Measurements from ENCODE around the gene PHLDA3. TPM values are rescaled to one million over a fixed set of nuclear protein-coding genes. Genes with fewer than 3 reads are reported as not detected.
A peak's percentile ranks its signal among the peaks of the same experiment; 100 is the strongest.

PHLDA3 gene
- total and polyA plus RNA-seq, 2 of the 4 experiments (the other 2 are of a cell fraction) = 41.6 to 102 TPM

DNA sequence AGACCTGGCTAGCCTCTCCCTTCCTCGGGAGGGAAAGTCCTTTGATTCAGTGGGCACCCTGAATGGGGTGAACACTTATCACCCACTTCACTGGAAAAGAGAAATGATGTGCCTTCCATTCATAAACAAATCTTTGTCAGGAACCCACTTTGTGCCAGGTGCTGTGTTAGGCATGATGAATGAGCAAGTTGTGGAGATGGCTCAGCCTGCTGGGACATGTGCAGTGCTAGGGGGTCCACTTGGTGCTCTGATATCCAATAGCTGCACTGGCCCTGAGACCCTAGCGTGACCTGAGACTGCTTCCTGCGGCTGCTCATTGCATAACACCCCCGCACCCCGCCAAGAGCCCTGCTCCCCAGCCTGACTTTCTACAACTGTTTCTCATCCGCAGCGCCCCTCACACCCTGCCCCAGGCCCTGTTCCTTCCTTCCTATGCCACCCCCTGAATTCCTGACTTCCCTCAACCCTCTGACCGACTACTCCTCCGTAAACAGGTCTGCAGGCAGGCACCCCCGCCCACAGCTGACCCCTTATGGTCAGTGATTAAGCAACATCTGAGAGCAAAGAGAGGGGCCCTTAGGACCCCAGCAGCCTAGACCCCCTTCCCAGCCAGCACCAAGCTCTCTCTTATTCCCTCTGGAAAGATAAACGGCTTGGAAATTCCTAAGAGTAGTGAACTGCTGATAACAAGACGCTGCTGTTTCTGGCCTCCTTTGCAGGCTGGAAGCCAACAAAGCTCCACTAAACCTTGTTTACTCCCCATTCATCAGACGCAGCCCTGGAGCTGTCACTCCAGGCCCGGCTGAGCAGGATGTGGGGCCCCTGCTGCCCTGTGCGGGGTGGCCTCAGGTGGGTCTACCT lies 25.0 kb upstream of the PHLDA3 start:
- H3K79me1 ChIP-seq (ENCODE audit: low read depth in 1 of 2, low read length in 2 of 2) = peaks cover 36 to 95% of the 10 kb centered on the region in 2 experiments
- peak overlapping the region; percentile 39 for H4K5ac ChIP-seq (ENCODE audit: low read depth, low read length)
- peaks cover 59% of the 10 kb centered on the region for H3K9me1 ChIP-seq (ENCODE audit: insufficient read depth, low read length)
- peaks cover 96% of the 10 kb centered on the region for H4K20me1 ChIP-seq (ENCODE audit: insufficient read depth, low read length)
- peak overlapping the region; percentile 54 for H2BK120ac ChIP-seq (ENCODE audit: low read depth, low read length)
- H3K18ac ChIP-seq (ENCODE audit: low read depth, low read length) = peak overlapping the region; percentile 63
- TF ChIP-seq CEBPB (IDR thresholded peaks at IDR 0.05; ENCODE audit: low read depth, low read length) (peak; percentile 72), NFE2L2 (IDR thresholded peaks at IDR 0.05; ENCODE audit: low read depth, low read length) (no peak), MAZ (IDR thresholded peaks at IDR 0.05; ENCODE audit: borderline replicate concordance, low read depth, low read length) (peak; percentile 16; the same call in 1 of the 2 replicates)
- TF ChIP-seq, protein P1, sequence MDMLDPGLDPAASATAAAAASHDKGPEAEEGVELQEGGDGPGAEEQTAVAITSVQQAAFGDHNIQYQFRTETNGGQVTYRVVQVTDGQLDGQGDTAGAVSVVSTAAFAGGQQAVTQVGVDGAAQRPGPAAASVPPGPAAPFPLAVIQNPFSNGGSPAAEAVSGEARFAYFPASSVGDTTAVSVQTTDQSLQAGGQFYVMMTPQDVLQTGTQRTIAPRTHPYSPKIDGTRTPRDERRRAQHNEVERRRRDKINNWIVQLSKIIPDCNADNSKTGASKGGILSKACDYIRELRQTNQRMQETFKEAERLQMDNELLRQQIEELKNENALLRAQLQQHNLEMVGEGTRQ (IDR thresholded peaks at IDR 0.05; ENCODE audit: low read depth, low read length) = no peak
- peak overlapping the region; percentile 28; the same call in 1 of the 2 replicates for H2BK20ac ChIP-seq (ENCODE audit: low read depth, low read length)
- H2BK15ac ChIP-seq (ENCODE audit: low read depth, low read length) = no peak overlapping the region; the same call in 2 of the 3 replicates
- no peaks in the 10 kb centered on the region for H3K27me3 ChIP-seq (ENCODE audit: control insufficient read depth, insufficient read depth, low read length)
- H3K56ac ChIP-seq (ENCODE audit: extremely low read depth, insufficient read depth, low read length) = no peak overlapping the region
- H3K4me1 ChIP-seq (ENCODE audit: control insufficient read depth, insufficient read depth, low read length) = peaks cover 67% of the 10 kb centered on the region
- H2BK5ac ChIP-seq (ENCODE audit: low read depth, low read length, poor library complexity, severe bottlenecking) = peak overlapping the region; percentile 37
- WGBS, 2 experiments (ENCODE audit: extremely low coverage in 2 of 2, insufficient read length in 1 of 2) = 15% methylated on average over 6 of the region's 15 CpGs; no CpG with 5 or more reads in 1 of the 2 experiments
- H3K27ac ChIP-seq (ENCODE audit: insufficient read depth, low read length) = peak overlapping the region; percentile 75
- peak; percentile 12 for ATAC-seq (ENCODE audit: low read depth)
- dilution Hi-C loops (cut with HindIII; ENCODE audit: low sequenced_read_pairs, unreplicated experiment) = no loop called here
- peak overlapping the region; percentile 52 for H2AFZ ChIP-seq (replicated peaks; ENCODE audit: low read length, poor library complexity)
- peaks cover 64% of the 10 kb centered on the region for H3K36me3 ChIP-seq (ENCODE audit: control insufficient read depth, insufficient read depth, low read length)
- DNase-seq = peak; percentile 79
- no peak overlapping the region for H3K4me3 ChIP-seq (ENCODE audit: insufficient read depth, low read depth, low read length)
- no peaks in the 10 kb centered on the region for H3K9me3 ChIP-seq (ENCODE audit: control insufficient read depth, insufficient read depth, low read length)
- ChIA-PET CTCF (no interaction called here), POLR2A (ENCODE audit: unreplicated experiment) (no interaction called here)
- H3K23ac ChIP-seq (ENCODE audit: low read depth, low read length) = peak overlapping the region; percentile 64
- intact Hi-C loops (cut with micrococcal nuclease) = no loop called here
- peak overlapping the region; percentile 53 for H2AK5ac ChIP-seq (ENCODE audit: low read depth, low read length)
- peak overlapping the region; percentile 30; the same call in 1 of the 2 replicates for H3K4me2 ChIP-seq (ENCODE audit: low read depth, low read length)
- in situ Hi-C loops (cut with MboI; ENCODE audit: low sequenced_read_pairs) = no loop called here
- peak overlapping the region; percentile 32 for H3K4ac ChIP-seq (ENCODE audit: low read depth, low read length)
- H2AK9ac ChIP-seq (replicated peaks; ENCODE audit: low read depth, low read length, poor library complexity) = peak overlapping the region; percentile 62
- peak overlapping the region; percentile 24 to 58; a peak in 2 of 4 replicates for H4K8ac ChIP-seq (ENCODE audit: low read depth in 2 of 2, low read length in 2 of 2)
- no peak overlapping the region for H4K91ac ChIP-seq (ENCODE audit: insufficient read depth, low read depth, low read length)
- peak overlapping the region; percentile 60 for H3K14ac ChIP-seq (replicated peaks; ENCODE audit: low read depth, low read length)
- BruUV-seq (replicated peaks) = no TSS peak
- peak overlapping the region; percentile 10; the same call in 1 of the 2 replicates for H3K9ac ChIP-seq (ENCODE audit: low read depth, low read length)
